Rectal smooth muscle tissue (tissue), 1 donor: ENCODE measurements around the gene MYMK.

Source experiments
- H3K27ac ChIP-seq: one replicate; pipeline ENCODE4 v1.7.0; 2013; ENCODE audit warnings: low read depth, low read length, inconsistent platforms
- H3K27me3 ChIP-seq: one replicate; pipeline ENCODE4 v1.7.0; 2013; ENCODE audit warnings: low read length; ENCODE audit not compliant: control insufficient read depth, insufficient read depth
- H3K36me3 ChIP-seq: one replicate; pipeline ENCODE4 v1.7.0; 2013; ENCODE audit warnings: low read length; ENCODE audit not compliant: control insufficient read depth, insufficient read depth
- H3K4me1 ChIP-seq: one replicate; pipeline ENCODE4 v1.7.0; 2013; ENCODE audit warnings: low read length; ENCODE audit not compliant: control insufficient read depth, insufficient read depth
- H3K4me3 ChIP-seq: one replicate; pipeline ENCODE4 v1.7.0; 2013; ENCODE audit warnings: low read length
- H3K9ac ChIP-seq: one replicate; pipeline ENCODE4 v1.7.0; 2013; ENCODE audit warnings: low read length

The MYMK gene

DNA sequence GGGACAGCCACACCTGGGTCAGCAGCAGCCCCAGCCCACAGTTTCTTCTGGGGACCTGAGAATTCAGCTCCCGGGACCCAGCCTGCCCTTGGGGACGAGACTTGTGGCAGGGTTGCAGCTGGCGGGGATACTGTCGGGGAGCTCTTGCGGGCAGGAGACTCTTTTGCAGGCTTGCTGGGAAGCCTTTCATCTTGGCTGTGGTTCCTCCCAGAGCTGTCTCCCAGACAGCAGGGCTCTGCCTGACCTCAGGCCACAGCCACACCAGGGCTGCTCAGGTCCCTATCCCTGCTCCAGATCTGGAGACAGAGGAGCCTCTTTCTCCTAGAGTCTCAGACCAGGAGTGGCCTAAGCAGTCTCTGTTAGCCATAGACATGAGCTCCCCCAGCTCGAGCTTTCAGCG, 4.7 kb upstream of the MYMK start:
- no peak overlapping the region for H3K9ac ChIP-seq
- no peaks in the 10 kb centered on the region for H3K36me3 ChIP-seq
- H3K27ac ChIP-seq: no peak overlapping the region
- H3K4me1 ChIP-seq: peaks cover 20% of the 10 kb centered on the region
- H3K27me3 ChIP-seq: peaks cover 4% of the 10 kb centered on the region
- H3K4me3 ChIP-seq: no peak overlapping the region

DNA sequence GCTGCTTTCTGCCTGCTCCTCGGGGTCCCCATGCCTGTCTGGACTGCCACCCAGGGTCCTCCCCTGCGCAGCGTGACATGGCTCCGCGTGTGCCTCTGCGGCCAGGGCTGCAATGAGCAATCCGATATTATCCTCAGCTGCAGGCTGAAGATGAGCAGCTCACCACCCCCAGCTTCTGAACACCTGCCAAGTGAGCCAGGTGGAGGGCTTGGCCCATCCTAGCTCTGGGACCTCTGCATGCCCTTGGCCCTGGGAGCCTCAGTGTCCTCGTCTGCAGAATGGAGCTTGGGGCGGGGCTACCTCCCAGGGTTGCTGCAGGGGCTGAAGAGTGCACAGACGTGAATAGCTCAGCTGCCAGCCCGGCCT, 4.1 kb upstream of the MYMK start:
- peaks cover 20% of the 10 kb centered on the region for H3K4me1 ChIP-seq
- no peaks in the 10 kb centered on the region for H3K36me3 ChIP-seq
- H3K27ac ChIP-seq: no peak overlapping the region
- H3K4me3 ChIP-seq: no peak overlapping the region
- peaks cover 4% of the 10 kb centered on the region for H3K27me3 ChIP-seq
- no peak overlapping the region for H3K9ac ChIP-seq

DNA sequence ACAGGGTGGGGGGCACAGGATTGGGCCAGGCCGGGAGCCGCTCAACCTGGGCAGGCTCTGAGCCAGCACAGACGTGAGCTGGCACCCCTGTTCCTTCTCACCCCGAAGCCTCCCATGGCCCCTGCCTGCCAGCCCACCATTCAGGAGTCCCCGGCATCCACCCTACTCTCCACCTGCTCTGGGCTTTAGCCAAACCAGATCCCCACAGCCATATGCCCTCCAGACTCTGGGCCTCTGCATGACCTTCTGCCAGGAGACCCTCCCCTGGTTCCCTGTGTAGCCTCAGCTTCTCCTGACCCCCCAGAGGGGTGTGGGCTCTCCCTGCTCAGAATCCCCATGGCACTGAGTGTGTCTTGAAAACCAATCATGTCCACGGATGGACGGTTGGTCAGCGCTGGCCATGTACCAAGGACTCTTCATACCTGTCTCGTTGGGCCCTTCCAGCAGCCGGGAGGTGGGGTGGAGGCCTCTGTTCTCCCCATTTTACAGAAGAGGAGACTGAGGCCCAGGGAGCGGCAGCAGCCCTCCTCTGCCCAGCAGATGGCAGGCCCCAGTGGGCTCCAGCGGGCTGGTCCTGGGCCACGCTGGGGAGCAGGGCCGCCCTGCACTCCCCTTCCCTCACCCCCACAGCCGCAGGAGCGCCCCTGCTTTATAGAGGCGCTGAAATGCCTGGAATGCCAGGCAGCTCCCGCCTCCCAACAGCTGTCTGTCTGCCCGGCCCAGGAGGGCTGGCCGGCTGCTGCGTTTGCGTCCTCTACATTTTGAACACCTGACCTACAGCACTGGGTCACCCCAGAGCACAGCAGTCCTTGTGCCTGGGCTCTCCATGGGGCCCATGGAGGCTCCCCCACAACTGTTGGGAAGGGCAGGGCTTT, 3.5 kb upstream of the MYMK start:
- Histone ChIP-seq H3K27ac (peak overlapping the region; percentile 12), H3K9ac (no peak overlapping the region), H3K4me3 (no peak overlapping the region), H3K27me3 (peaks cover 4% of the 10 kb centered on the region), H3K4me1 (peaks cover 20% of the 10 kb centered on the region), H3K36me3 (no peaks in the 10 kb centered on the region)

DNA sequence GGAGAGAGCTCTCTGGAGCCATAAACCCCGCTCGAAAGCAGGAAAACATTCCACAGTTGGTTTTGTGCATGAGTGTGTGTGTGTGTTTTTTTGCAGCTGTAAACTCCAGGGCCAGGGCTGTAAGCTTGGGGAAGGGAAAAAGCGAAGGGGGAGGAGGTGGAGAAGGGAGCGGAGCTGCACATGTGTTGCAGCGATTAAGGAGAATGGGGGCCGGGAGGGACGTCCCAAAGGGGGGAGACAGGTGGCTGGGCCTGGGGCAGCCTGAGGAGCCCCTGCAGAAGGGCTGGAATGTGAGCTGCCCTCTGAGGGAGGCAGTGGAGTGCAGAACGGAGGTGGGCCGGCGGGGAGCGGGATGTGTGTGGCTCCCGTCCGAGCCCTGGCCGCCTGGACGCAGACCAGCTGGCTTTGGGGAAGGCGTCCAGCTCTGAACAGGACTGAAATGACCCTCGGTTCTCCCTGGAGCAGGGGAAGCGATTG, 2.7 kb upstream of the MYMK start:
- H3K36me3 ChIP-seq: no peaks in the 10 kb centered on the region
- H3K4me3 ChIP-seq: peak overlapping the region; percentile 46
- no peak overlapping the region for H3K9ac ChIP-seq
- peak overlapping the region; percentile 22 for H3K27ac ChIP-seq
- peaks cover 20% of the 10 kb centered on the region for H3K4me1 ChIP-seq
- peaks cover 4% of the 10 kb centered on the region for H3K27me3 ChIP-seq

DNA sequence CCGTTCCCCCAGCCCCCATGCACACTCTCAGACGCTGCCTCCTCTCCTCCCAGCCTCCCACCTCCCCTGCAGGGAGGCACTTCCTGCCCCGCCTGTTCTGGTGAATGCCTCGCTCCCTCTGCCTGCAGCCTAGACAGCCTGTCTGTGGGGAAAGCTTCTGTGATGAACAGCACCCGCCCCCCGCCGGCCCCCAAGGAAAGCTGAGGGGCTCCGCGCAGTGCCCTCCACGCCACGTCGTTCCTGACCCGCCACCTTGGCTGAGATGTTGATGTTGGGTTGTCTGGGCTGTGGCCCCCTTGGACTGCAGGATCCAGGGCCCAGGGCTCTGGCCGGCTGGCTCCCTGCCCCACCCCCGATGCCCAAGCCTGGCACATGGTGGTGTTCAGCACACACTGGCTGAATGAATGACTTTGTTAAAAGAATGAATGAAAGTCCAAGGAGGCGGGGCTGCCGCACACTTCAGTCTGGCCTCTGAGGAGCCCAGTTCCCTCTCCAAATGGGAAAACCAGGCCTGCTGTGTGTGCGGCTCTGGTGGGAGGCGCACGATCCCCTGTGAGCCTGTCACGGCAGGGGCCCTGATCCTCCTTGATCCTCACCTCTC, 2.1 kb upstream of the MYMK start:
- H3K27me3 ChIP-seq: peaks cover 4% of the 10 kb centered on the region
- H3K27ac ChIP-seq: peak overlapping the region; percentile 22
- H3K36me3 ChIP-seq: no peaks in the 10 kb centered on the region
- no peak overlapping the region for H3K4me3 ChIP-seq
- peaks cover 20% of the 10 kb centered on the region for H3K4me1 ChIP-seq
- H3K9ac ChIP-seq: no peak overlapping the region

DNA sequence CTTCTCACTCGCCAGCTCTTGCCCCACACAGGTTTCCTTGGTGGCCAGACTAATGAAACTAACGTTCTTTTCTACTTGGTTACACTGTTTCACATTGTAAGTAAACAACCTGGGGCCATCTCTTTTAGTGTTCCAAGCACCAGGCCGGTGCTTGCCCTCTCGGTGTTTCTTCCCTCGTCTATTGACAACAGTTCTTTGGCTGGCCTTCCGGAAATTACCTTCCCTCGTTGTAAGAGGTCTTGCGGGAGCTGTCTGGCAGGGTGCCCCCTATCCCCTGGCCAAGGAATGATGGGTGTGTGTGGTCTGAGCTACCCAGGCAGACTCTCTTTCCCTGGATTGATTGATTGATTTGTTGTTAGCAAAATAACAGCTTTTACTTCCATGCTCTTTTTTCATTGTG, 918 bp upstream of the MYMK start:
- H3K27ac ChIP-seq: no peak overlapping the region

DNA sequence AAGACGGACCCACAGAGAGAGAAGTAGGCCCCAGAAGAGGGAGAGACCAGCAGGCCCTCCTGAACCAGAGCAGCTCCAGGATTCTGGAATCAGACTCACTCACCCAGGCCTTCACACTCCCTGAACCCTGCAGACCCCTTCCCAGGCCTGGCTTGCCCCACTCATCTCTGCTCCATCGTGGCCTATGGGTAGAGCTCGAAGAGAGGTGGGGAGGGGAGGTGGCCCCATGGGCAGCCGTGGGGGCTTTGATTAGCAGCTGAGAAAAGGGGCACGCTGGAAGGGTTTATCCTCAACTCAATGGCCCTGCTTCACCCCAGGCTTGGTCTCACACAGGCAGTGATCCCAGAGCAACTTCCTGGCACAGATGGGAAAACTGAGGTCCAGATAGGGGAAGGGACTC, 613 bp downstream of the MYMK start:
- Histone ChIP-seq H3K27me3 (peaks cover 4% of the 10 kb centered on the region), H3K36me3 (no peaks in the 10 kb centered on the region), H3K27ac (no peak overlapping the region), H3K4me1 (peaks cover 20% of the 10 kb centered on the region), H3K9ac (no peak overlapping the region), H3K4me3 (no peak overlapping the region)

More for the DNA sequence above, 918 bp upstream of the MYMK start:
- Histone ChIP-seq H3K36me3 (no peaks in the 10 kb centered on the region), H3K4me3 (no peak overlapping the region), H3K4me1 (peaks cover 20% of the 10 kb centered on the region), H3K27me3 (peaks cover 4% of the 10 kb centered on the region), H3K9ac (no peak overlapping the region)

DNA sequence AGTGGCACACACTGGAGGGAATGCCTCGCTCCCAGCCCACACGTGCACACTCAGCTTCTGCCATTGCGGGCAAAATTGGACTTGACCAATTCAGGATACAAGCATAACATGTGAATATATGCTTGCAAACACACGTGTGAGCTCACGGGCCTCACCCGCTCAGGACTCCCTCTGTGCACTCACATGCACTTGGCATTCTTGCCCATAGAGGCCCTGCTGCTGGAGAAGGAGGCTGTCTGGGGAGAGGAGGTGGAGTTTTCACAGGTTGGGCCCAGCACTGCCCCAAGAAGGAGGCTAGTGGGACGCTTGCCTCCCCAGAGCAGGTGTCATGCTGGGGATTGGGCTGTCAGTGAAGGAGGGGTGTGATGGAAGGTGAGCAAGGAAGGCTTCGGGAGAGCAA, 1.7 kb downstream of the MYMK start:
- no peak overlapping the region for H3K4me3 ChIP-seq
- H3K9ac ChIP-seq: no peak overlapping the region
- peaks cover 13% of the 10 kb centered on the region for H3K4me1 ChIP-seq
- H3K27ac ChIP-seq: no peak overlapping the region
- H3K36me3 ChIP-seq: no peaks in the 10 kb centered on the region
- no peaks in the 10 kb centered on the region for H3K27me3 ChIP-seq

DNA sequence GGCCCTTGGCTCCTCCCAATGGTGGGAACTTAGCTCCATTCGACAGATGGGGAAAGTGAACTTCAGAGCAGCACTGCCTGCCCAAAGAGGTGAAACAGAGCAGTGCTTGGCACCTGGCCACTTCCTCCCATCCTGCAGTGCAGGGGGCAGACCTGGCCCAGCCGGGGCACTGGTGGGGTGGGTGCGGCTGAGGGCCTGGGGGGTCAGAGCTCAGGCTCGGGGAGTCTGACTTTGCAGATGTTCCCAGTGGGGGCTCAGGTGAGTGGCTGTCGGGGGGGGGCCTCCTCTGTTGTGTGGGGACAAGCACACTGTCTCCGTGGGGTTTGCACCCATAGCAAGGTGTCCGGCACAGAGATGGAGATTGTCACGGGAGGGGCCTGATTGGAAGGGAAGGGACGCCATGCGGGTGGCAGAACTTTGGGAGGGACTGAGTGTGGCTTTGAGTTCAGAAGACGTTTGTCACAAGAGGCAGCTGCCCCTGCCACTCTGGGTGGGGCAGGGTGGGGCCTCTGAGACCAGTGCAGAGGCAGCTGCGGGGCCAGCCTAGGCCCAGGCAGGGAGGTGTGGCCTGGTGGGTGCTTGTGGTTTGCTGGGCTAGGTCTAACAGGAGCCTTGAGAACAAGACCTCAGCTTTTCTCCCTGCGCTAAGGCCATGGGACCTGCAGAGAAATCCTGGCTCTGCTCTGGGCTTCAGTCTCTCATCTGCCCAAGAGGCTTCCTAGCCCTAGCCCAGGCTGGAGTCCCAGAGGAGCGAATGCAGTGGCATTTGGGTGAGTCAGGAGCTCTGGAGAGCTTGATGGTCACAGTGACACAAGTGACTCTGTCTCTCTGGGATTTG, 2.5 kb downstream of the MYMK start:
- Histone ChIP-seq H3K27ac (no peak overlapping the region), H3K4me1 (peaks cover 5% of the 10 kb centered on the region), H3K27me3 (no peaks in the 10 kb centered on the region), H3K4me3 (no peak overlapping the region), H3K36me3 (no peaks in the 10 kb centered on the region), H3K9ac (no peak overlapping the region)

DNA sequence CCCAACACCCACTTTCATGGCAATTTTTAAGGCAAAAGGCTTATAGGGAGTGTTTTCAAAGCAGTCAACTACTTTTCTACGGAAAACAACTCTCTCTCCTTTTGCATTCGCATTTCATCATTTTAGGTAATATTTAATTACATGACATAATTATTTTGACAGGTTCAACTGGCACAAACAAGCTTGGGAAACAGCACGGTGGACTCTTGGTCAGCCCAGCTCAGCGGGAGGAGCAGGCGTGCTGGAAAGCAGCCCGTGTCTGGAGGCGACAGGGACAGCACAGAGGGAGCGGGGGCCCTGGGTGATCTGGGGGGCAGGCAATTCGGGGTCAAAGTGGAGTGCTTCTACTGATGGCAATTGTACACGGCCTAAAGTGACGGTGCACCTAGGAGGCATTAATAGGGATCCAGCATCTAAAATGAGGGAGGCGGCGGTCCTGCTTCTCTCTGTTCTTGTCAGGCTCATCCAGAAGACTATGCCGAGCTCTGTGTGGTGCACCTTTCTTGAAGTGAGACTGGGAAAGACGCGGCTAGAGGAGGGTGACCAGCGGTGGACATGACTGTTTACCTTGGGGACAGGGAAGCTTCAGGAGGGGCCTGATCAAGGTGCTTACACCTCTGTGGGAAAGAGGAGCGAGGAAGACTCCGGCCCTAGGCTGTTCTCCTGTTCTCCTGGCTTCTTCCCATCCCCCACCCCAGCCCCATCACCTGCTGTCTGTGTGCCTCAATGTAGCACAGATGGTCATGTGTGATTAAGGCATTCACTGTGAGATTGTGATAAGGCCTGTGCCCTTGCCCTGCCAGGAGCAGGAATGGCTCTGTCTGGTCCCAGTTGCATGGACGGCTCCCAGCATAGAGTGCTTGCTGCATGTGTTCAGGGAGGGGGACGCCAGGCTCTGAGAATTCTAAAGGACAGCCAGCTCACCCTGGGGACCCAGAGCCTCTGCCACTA, 3.4 kb downstream of the MYMK start:
- Histone ChIP-seq H3K27me3 (no peaks in the 10 kb centered on the region), H3K9ac (no peak overlapping the region), H3K27ac (no peak overlapping the region), H3K36me3 (no peaks in the 10 kb centered on the region), H3K4me3 (no peak overlapping the region), H3K4me1 (no peaks in the 10 kb centered on the region)

DNA sequence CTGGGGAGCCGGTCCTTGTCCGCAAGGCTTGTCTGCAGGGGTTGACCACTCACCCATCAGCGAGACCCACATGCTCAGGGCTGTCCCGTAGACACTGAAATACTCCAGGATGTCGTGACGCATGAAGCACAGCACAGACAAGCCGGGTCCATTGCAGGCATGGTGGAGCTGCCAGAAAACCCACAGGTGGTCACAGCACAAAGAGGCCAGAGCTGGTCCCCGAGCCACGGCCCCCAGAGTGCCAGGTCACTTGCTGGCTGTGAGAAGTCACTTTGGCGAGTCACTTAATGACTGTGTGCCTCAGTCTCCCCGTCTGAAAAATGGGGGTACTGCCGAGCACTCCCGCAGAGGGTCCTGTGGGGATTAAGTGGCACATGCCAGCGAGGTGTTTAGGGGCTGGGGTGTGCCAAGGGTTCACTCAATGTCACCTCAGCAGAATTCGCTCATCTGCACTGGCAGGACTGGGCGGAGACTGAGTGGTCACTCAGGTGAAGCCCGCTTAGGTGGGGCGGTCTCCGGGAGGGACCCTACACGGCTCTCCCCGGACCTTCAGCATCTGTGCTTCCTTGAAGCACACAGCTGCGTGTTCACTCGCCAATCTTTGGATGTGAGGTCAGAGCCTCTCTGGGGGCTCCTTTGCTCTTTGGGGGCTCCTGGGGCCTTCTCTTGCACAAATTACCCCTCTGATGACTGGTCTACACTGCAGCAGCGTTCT, 4.5 kb downstream of the MYMK start:
- Histone ChIP-seq H3K4me1 (no peaks in the 10 kb centered on the region), H3K36me3 (no peaks in the 10 kb centered on the region), H3K9ac (no peak overlapping the region), H3K27ac (no peak overlapping the region), H3K27me3 (no peaks in the 10 kb centered on the region), H3K4me3 (no peak overlapping the region)
